Upper lobe of right lung (tissue), 1 donor: ENCODE results near the gene NEDD8. TPM values are rescaled to one million over a fixed set of nuclear protein-coding genes. Genes with fewer than 3 reads are reported as not detected.

ENCODE experiments used
- ATAC-seq: fragments of 200-7000 bp; cut with Tn5 transposase; one replicate; pipeline ENCODE4 v1.9.1; 2020; ENCODE audit warnings: mild to moderate bottlenecking, moderate library complexity
- DNase-seq: peaks from one replicate; pipeline ENCODE4 v3.0.0-alpha.2; 2020
- H3K27ac ChIP-seq: fragments of 200-600 bp; one replicate; pipeline ENCODE4 v1.8.0; 2022
- H3K27me3 ChIP-seq: fragments of 200-600 bp; one replicate; pipeline ENCODE4 v1.8.0; 2022; ENCODE audit warnings: mild to moderate bottlenecking
- H3K36me3 ChIP-seq: fragments of 200-600 bp; one replicate; pipeline ENCODE4 v1.8.0; 2022
- H3K4me1 ChIP-seq: fragments of 200-600 bp; one replicate; pipeline ENCODE4 v1.8.0; 2022
- H3K4me3 ChIP-seq: fragments of 200-600 bp; one replicate; pipeline ENCODE4 v1.8.0; 2022; ENCODE audit warnings: mild to moderate bottlenecking
- H3K9me3 ChIP-seq: fragments of 200-600 bp; one replicate; pipeline ENCODE4 v1.8.0; 2022
- CTCF ChIP-seq: fragments of 200-600 bp; IDR thresholded peaks from one replicate; pipeline ENCODE4 v1.8.0; 2022; ENCODE audit warnings: antibody characterized with exemption
- intact Hi-C: fragments of 100-400 bp; cut with DNase I; formaldehyde crosslinking; loops from one replicate; pipeline ENCODE4 v1.11.0; 2022
- total RNA-seq: library from RNA; stranded (reverse); fragmentation: NEBNext Ultra II Directional; extraction: Animal tissue kit (Norgen Biotek cat#: 25700); gene quantifications from one replicate; pipeline ENCODE4 v1.2.1, GENCODE V29; 2021
- donor health status: DM: no; HTN: yes; CAD: no; lungs with severe emphysema.

The NEDD8 gene
- total RNA-seq, 1 donor from 2014 or later = 142 TPM

GRCh38 chr14:24177041-24177825 is 54.9 kb downstream of the NEDD8 start:
- ATAC-seq (no peak), DNase-seq (no peak)
- no peak for TF ChIP-seq CTCF
- Histone ChIP-seq H3K4me3 (no peak overlapping the region), H3K27ac (no peak overlapping the region), H3K9me3 (no peaks in the 10 kb centered on the region), H3K4me1 (no peaks in the 10 kb centered on the region), H3K36me3 (peaks cover 78% of the 10 kb centered on the region), H3K27me3 (no peaks in the 10 kb centered on the region)
- intact Hi-C loops = no loop called here

- H3K36me3 ChIP-seq = peaks cover 71% of the 10 kb centered on the region
- no peak overlapping the region for H3K4me3 ChIP-seq
- no peaks in the 10 kb centered on the region for H3K27me3 ChIP-seq
- no peaks in the 10 kb centered on the region for H3K9me3 ChIP-seq
- ATAC-seq = no peak
- no peak overlapping the region for H3K27ac ChIP-seq
- H3K4me1 ChIP-seq = no peaks in the 10 kb centered on the region
- DNase-seq = no peak
- no peak for TF ChIP-seq CTCF
- intact Hi-C loops = no loop called here
Measured at GRCh38 chr14:24176599-24176998, 55.6 kb downstream of the NEDD8 start.

GRCh38 chr14:24172871-24173281 is 59.3 kb downstream of the NEDD8 start:
- Histone ChIP-seq H3K27ac (no peak overlapping the region), H3K4me3 (no peak overlapping the region), H3K27me3 (no peaks in the 10 kb centered on the region), H3K36me3 (peaks cover 47% of the 10 kb centered on the region), H3K4me1 (peaks cover 4% of the 10 kb centered on the region), H3K9me3 (no peaks in the 10 kb centered on the region)
- no peak for TF ChIP-seq CTCF
- DNase-seq (no peak), ATAC-seq (no peak)
- intact Hi-C loops = no loop called here

GRCh38 chr14:24172261-24172860 is 59.8 kb downstream of the NEDD8 start:
- no peaks in the 10 kb centered on the region for H3K27me3 ChIP-seq
- peaks cover 45% of the 10 kb centered on the region for H3K36me3 ChIP-seq
- ATAC-seq (no peak), DNase-seq (no peak)
- TF ChIP-seq CTCF = no peak
- H3K4me3 ChIP-seq = peak overlapping the region; percentile 37
- intact Hi-C loops = no loop called here
- no peak overlapping the region for H3K27ac ChIP-seq
- no peaks in the 10 kb centered on the region for H3K9me3 ChIP-seq
- peaks cover 4% of the 10 kb centered on the region for H3K4me1 ChIP-seq

GRCh38 chr14:24171422-24172260 is 60.5 kb downstream of the NEDD8 start, which contains the start of gene REC8:
TSS of gene REC8 (plus strand) at chr14:24172080. CDS start at chr14:24172553, 473 bp downstream.
- no peak for TF ChIP-seq CTCF
- peak; percentile 85 for DNase-seq
- H3K36me3 ChIP-seq = peaks cover 45% of the 10 kb centered on the region
- intact Hi-C loops = no loop called here
- ATAC-seq = peak; percentile 89
- no peaks in the 10 kb centered on the region for H3K9me3 ChIP-seq
- no peaks in the 10 kb centered on the region for H3K27me3 ChIP-seq
- peak within 1 kb of the TSS; percentile 17 for H3K27ac ChIP-seq
- peak within 1 kb of the TSS; percentile 37 for H3K4me3 ChIP-seq
- H3K4me1 ChIP-seq = peaks cover 4% of the 10 kb centered on the region
